Right atrium auricular region (tissue), 2 donors: ENCODE data around the gene ULK1. TPM values are rescaled to one million over a fixed set of nuclear protein-coding genes. Genes with fewer than 3 reads are reported as not detected.

Source experiments
- DNase-seq: peaks from one replicate; pipeline ENCODE4 v3.0.0-alpha.2; 2019; ENCODE audit warnings: low spot score
- H3K27ac ChIP-seq, 2 donors: fragments of 200-600 bp; sonication (generic); 1 replicate in 1 of 2; 2 replicates in 1 of 2; pipeline ENCODE4 v1.5.1; 2016 to 2019
- H3K27me3 ChIP-seq, 2 donors: fragments of 200-600 bp; sonication (generic); one replicate each; pipeline versions ENCODE4 v1.5.1 to v1.6.0; 2017 to 2019
- H3K36me3 ChIP-seq: fragments of 200-600 bp; sonication (generic); one replicate; pipeline ENCODE4 v1.5.1; 2016
- H3K4me1 ChIP-seq, 2 donors: fragments of 200-600 bp; sonication (generic); one replicate each; pipeline versions ENCODE4 v1.5.1 to v1.6.0; 2017 to 2019
- H3K4me3 ChIP-seq, 2 donors: fragments of 200-600 bp; sonication (generic); 1 replicate in 1 of 2; 2 replicates in 1 of 2; pipeline ENCODE4 v1.5.1; 2017 to 2019; ENCODE audit warnings: mild to moderate bottlenecking in 1 of 2, moderate library complexity in 1 of 2
- H3K9me3 ChIP-seq, 2 donors: fragments of 200-600 bp; sonication (generic); one replicate each; pipeline ENCODE4 v1.5.1; 2019
- total RNA-seq, 2 donors: library from RNA; depleted of rRNA; stranded (reverse); fragments of >200 nt; gene quantifications; one replicate each; pipeline ENCODE4 v1.1.0, GENCODE V29; 2016
- TF ChIP-seq, protein P1 (sequence below), 2 donors: fragments of 200-600 bp; sonication (generic); IDR thresholded peaks; one replicate each; pipeline ENCODE4 v1.5.1; 2019; ENCODE audit warnings: antibody characterized with exemption in 2 of 2

The ULK1 gene
- total RNA-seq, 2 donors from 2014 or later: 16.2 to 23.4 TPM

DNA sequence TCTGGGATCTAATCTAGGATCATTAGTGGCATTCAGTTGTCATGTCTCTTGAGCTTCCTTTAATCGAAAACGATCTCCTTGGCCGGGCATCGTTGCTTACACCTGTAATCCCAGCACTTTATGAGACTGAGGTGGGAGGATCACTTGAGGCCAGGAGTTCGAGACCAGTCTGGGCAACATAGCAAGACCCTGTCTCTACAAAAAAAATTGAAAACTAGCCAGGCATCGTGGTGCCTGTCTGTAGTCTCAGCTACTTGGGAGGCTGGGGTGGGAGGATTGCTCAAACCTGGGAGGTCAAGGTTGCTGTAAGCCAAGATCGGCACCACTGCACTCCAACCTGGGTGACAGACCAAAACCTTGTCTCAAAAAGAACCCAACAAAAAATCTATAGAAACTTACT lies 43.7 kb downstream of the ULK1 start:
- TF ChIP-seq, protein P1, sequence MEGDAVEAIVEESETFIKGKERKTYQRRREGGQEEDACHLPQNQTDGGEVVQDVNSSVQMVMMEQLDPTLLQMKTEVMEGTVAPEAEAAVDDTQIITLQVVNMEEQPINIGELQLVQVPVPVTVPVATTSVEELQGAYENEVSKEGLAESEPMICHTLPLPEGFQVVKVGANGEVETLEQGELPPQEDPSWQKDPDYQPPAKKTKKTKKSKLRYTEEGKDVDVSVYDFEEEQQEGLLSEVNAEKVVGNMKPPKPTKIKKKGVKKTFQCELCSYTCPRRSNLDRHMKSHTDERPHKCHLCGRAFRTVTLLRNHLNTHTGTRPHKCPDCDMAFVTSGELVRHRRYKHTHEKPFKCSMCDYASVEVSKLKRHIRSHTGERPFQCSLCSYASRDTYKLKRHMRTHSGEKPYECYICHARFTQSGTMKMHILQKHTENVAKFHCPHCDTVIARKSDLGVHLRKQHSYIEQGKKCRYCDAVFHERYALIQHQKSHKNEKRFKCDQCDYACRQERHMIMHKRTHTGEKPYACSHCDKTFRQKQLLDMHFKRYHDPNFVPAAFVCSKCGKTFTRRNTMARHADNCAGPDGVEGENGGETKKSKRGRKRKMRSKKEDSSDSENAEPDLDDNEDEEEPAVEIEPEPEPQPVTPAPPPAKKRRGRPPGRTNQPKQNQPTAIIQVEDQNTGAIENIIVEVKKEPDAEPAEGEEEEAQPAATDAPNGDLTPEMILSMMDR (IDR thresholded peaks at IDR 0.05): no peak
- DNase-seq: no peak
- Histone ChIP-seq H3K4me3 (no peak overlapping the region), H3K27ac (no peak overlapping the region), H3K4me1 (no peaks in the 10 kb centered on the region), H3K27me3 (no peaks in the 10 kb centered on the region), H3K36me3 (peaks cover 44% of the 10 kb centered on the region), H3K9me3 (no peaks in the 10 kb centered on the region)

DNA sequence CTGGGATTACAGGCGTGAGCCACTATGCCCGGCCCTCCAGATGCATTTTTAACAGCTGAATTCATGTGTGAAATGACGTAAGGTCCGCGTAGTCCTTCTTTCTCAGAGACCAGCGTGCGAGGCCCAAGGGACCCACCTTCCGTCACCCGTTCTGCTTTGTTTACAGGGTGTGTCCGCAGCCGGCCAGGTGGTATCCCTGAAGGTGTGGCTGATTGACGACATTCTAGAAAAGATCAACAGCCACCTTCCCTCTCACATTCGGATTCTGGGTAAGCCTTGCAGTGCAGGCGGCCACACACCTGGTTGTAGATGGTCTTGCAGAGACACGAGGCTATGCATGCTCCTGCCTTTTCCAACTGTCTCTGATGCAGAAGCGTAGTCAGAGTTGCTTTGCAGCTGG lies 44.6 kb downstream of the ULK1 start:
- H3K36me3 ChIP-seq: peaks cover 35% of the 10 kb centered on the region
- no peaks in the 10 kb centered on the region for H3K9me3 ChIP-seq
- no peak overlapping the region for H3K4me3 ChIP-seq
- H3K27ac ChIP-seq: no peak overlapping the region
- TF ChIP-seq, protein P1 (IDR thresholded peaks at IDR 0.05): no peak
- H3K4me1 ChIP-seq: no peaks in the 10 kb centered on the region
- DNase-seq: no peak
- no peaks in the 10 kb centered on the region for H3K27me3 ChIP-seq

DNA sequence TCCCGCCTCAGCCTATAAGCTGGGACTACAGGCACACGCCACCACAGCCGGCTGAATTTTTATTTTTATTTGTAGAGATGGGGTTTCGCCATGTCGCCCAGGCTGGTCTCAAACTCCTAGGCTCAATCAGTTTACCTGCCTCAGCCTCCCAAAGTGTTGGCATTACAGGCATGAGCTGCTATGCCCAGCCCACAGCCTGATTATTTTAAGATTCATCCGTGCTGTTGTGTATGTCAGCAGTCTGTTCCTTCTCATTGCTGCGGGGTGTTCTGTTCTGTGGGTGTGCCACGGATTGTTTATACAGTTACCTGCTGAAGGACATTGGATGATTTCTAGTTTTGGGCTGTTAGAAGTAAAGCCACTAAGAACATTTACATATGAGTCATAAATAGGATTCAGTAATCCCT lies 45.7 kb downstream of the ULK1 start:
- H3K36me3 ChIP-seq: peaks cover 30% of the 10 kb centered on the region

DNA sequence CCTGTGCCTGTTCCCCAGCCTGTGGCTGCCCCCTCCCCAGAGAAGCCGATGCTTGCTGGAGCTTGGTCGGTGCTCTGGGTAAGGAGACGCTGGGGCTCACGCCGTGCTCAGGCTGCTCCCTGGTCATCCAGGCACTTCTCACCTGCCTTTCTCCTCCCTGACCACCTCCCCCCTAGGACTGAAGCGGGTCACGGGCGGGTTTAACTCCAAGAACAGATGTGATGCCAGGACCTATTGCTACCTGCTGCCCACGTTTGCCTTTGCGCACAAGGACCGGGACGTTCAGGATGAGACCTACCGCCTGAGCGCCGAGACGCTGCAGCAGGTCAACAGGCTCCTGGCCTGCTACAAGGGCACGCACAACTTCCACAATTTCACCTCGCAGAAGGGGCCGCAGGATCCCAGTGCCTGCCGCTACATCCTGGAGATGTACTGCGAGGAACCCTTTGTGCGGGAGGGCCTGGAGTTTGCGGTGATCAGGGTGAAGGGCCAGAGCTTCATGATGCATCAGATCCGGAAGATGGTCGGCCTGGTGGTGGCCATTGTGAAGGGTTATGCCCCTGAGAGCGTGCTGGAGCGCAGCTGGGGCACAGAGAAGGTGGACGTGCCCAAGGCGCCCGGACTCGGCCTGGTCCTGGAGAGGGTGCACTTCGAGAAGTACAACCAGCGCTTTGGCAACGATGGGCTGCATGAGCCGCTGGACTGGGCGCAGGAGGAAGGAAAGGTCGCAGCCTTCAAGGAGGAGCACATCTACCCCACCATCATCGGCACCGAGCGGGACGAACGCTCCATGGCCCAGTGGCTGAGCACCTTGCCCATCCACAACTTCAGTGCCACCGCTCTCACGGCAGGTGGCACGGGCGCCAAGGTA lies 46.9 kb downstream of the ULK1 start:
- H3K27me3 ChIP-seq: no peaks in the 10 kb centered on the region
- no peak overlapping the region for H3K4me3 ChIP-seq
- TF ChIP-seq, protein P1 (IDR thresholded peaks at IDR 0.05): no peak
- no peak for DNase-seq
- H3K36me3 ChIP-seq: peaks cover 18% of the 10 kb centered on the region
- no peaks in the 10 kb centered on the region for H3K9me3 ChIP-seq
- no peaks in the 10 kb centered on the region for H3K4me1 ChIP-seq
- H3K27ac ChIP-seq: no peak overlapping the region

More for the DNA sequence above, 45.7 kb downstream of the ULK1 start:
- H3K4me1 ChIP-seq: no peaks in the 10 kb centered on the region
- H3K27ac ChIP-seq: no peak overlapping the region
- H3K9me3 ChIP-seq: no peaks in the 10 kb centered on the region
- TF ChIP-seq, protein P1 (IDR thresholded peaks at IDR 0.05): no peak
- no peaks in the 10 kb centered on the region for H3K27me3 ChIP-seq
- DNase-seq: no peak
- no peak overlapping the region for H3K4me3 ChIP-seq

DNA sequence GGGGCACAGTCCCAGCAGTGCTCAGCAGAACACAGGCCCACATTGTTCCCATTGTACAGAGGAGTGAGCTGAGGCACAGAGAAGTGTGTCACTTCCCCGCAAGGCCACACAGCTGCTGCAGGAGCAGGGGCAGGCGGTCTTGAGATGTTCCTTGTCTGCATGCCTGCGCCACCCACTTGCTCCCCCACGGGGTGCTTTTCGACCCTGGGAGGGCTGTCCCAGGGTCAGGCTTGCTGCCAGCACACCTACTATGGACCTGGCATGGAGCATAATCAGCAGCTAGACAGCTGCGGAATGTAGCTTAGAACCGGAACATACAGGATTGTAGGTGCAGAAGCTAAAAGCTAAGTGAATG lies 47.5 kb downstream of the ULK1 start:
- Histone ChIP-seq H3K36me3 (peaks cover 18% of the 10 kb centered on the region), H3K4me3 (no peak overlapping the region), H3K4me1 (no peaks in the 10 kb centered on the region), H3K9me3 (no peaks in the 10 kb centered on the region), H3K27me3 (no peaks in the 10 kb centered on the region), H3K27ac (no peak overlapping the region)
- DNase-seq: no peak
- TF ChIP-seq, protein P1 (IDR thresholded peaks at IDR 0.05): no peak

DNA sequence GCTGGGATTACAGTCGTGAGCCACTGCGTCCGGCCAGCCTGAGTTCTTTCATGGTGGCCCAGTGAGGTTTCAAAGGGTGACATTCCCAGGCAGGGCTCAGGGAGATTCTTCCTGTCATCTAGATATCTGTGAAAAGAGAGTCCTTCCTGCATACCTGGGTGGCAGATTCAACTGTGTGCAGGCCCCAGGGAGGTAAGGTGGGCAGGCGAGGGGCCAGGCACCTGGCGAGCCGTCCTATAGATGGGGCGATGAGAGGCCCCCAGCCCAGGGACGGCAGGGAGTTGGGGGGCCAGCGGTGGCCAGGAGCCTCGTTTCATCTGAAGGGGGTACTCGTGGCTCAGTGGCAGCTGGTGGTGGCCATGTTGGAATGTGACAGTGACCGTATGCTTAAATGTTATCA lies 48.2 kb downstream of the ULK1 start:
- DNase-seq: no peak
- H3K36me3 ChIP-seq: peaks cover 18% of the 10 kb centered on the region
- H3K27me3 ChIP-seq: no peaks in the 10 kb centered on the region
- no peaks in the 10 kb centered on the region for H3K9me3 ChIP-seq
- H3K4me1 ChIP-seq: peaks cover 0 to 4% of the 10 kb centered on the region in 2 donors
- TF ChIP-seq, protein P1 (IDR thresholded peaks at IDR 0.05): no peak
- no peak overlapping the region for H3K4me3 ChIP-seq
- H3K27ac ChIP-seq: no peak overlapping the region
